GM12801 (cell line): ENCODE results near the gene ASTN2.

ENCODE experiments used
- TF ChIP-seq, protein P1 (sequence below): IDR thresholded peaks from one replicate; pipeline ENCODE4 v1.5.1; 2011; ENCODE audit warnings: control low read depth; ENCODE audit not compliant: insufficient read length; ENCODE audit errors: extremely low read depth

ASTN2 gene

DNA sequence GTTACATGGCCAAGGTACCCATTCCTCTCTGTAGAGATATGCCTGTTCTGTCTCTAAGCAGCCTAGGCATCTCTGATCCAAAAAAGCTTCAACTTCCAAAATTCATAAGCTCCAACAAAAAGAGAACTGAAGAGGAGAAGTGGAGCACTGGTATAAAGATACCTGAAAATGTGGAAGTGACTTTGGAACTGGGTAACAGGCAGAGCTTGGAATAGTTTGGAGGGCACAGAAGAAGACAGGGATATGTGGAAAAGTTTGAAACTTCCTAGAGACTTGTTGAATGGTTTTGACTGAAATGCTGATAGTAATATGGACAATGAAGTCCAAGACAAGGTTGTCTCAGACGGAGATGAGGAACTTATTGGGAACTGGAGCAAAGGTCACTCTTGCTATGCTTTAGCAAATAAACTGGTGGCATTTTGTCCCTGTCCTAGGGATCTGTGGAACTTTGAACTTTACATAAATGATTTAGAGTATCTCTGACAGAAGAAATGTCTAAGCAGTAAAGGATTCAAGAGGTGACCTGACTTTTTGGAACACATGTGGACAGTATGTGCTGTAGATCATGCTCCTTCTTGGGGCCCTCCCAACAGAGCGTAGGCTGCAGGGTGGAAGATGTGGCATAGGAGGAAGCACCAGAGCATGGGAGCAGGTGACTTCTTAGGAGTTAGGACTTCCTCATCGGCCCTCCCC is 889.9 kb downstream of the ASTN2 start:
- TF ChIP-seq, protein P1, sequence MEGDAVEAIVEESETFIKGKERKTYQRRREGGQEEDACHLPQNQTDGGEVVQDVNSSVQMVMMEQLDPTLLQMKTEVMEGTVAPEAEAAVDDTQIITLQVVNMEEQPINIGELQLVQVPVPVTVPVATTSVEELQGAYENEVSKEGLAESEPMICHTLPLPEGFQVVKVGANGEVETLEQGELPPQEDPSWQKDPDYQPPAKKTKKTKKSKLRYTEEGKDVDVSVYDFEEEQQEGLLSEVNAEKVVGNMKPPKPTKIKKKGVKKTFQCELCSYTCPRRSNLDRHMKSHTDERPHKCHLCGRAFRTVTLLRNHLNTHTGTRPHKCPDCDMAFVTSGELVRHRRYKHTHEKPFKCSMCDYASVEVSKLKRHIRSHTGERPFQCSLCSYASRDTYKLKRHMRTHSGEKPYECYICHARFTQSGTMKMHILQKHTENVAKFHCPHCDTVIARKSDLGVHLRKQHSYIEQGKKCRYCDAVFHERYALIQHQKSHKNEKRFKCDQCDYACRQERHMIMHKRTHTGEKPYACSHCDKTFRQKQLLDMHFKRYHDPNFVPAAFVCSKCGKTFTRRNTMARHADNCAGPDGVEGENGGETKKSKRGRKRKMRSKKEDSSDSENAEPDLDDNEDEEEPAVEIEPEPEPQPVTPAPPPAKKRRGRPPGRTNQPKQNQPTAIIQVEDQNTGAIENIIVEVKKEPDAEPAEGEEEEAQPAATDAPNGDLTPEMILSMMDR: no peak

DNA sequence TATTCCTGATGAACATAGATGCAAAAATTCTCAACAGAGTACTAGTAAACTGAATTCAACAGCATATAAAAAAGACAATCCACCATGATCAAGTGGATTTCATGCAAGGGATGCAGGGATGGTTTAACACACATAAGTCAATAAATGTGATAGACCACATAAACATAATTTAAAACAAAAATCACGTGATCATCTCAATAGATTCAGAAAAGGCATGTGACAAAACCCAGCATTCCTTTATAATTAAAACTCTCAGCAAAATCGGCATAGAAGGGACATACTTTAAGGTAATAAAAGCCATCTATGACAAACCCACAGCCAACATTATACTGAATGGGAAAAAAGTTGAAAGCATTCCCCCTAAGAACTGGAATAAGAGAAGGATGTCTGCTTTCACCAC is 894.6 kb downstream of the ASTN2 start:
- TF ChIP-seq, protein P1: no peak

DNA sequence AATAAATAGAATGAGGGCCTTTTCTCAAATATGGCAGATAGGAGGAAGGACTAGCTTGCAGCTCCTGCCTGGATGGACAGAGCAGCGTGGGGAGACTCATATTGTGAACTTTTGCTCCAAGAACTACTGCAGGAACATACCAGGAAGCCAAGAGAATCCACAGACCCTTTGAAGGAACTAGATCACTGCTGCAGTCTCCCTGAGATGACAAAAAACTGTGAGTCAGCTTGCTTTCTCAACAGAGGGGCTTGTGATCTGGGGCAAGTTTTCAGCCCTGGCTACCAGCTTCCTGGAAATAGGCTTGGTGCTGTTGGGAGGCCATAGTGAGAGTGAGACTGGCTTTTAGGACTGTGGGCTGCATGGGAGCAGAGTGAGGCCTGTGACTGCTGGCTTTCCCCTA is 898.4 kb downstream of the ASTN2 start:
- TF ChIP-seq, protein P1: no peak

DNA sequence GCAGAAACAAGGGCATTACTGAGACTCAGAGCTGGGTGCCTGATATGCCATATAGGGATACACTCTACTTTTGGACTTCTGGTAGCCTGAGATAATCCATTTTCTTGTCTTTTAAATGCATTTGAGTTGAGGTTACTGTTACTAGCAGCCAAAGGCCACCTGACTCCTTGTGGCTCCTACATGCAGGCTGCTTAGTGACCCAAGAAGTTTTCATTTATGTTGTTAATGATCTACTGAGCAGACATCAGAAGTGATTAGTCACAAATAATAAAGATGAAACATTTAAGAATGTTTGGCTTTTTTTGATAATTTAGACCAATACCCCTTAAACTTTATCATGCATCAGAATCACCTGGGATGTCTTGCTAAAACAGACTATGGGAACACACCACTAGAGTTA is 899.3 kb downstream of the ASTN2 start:
- TF ChIP-seq, protein P1: no peak

DNA sequence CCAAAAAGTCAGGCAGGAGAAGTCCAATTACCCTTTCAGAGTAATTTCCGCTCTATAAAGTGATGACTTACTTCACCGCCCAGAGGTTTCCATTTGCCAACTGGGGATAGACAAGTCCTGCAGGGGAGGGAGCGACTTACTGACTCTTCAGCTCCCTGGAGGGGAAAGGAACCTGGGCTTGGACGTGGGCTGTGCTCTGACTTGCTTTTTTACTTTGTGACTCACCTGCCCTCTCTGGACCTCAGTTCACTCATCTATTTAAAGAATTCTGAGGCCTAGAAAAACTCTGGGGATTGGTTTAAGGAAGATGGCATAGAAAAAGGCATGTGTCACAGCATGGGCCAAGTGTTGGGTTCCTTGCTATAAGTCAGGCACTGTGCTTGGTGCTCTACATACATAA is 908.2 kb downstream of the ASTN2 start:
- TF ChIP-seq, protein P1: no peak

DNA sequence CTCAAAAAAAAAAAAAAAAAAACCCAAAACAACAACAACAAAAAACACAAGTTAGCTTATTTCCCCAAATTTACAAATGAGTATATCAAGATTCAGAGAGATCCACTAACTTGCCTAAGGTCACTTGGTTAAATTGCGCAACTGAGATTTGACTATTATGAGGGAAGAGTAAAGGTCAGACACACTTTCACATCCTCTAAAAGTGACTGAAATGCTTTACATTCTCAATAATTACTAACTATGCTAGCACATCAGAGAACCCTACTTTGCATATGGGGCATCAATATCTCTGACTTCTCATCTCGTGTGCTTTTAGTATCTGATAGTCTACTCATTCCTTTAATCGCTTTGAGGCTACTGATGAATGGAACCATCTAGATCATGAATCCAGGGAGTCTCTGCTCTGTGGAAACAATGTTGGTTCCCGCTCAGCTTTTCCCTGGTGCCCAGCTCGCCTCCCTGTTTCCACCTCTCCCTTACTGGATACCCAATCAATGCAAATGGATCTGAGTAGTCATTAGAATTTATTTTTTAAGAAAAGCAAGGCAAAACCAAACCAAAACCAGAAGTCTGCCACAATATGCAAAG is 909.9 kb downstream of the ASTN2 start:
- TF ChIP-seq, protein P1: no peak

DNA sequence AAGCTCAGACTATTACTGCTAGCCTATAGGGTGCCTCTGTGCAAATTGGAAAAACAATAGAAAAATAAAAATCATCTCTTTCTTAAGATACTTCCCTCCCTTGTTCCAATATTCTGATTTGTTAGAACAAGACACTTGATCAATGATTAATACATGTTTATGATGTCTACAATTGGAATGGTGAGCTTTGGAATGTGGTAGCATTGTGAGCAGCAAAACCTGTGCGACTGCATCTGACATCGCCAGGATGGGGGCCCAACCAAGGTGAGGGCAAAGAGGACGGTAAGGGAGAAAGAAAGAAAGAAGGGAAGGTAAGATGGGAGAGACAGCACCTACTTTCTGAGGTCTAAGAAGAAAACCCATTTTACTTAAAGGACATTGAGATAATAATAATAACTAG is 910.8 kb downstream of the ASTN2 start:
- TF ChIP-seq, protein P1: no peak

DNA sequence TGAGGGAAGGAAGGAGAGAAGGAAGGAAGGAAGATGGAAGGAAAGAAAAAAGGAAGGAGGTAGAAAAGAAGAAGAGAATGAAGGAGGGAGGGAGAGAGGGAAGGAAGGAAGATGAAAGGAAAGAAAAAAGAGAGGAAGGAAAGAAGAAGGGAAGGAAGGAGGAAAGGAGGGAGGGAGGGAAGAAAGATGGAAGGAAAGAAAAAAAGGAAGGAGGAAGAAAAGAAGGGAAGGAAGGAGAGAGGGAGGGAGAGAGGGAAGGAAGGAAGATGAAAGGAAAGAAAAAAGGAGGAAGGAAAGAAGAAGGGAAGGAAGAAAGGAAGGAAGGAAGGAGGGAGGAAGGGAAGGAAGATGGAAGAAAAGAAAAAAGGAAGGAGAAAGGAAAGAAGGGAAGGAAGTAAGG is 912.1 kb downstream of the ASTN2 start:
- TF ChIP-seq, protein P1: no peak
